Fibroblast of mammary gland (primary cell): ENCODE results near the gene MOCS1.

ENCODE experiments used
- DNase-seq: peaks from one replicate; pipeline ENCODE4 v3.0.0-alpha.2; 2010; ENCODE audit warnings: low read depth
- H3K4me3 ChIP-seq: 2 replicates; pipeline ENCODE4 v1.5.1; 2011; ENCODE audit warnings: low read depth, mild to moderate bottlenecking, low read length, moderate library complexity; ENCODE audit not compliant: control insufficient read depth
- CTCF ChIP-seq: conservative IDR thresholded peaks from 2 replicates; pipeline ENCODE4 v1.5.1; 2011; ENCODE audit warnings: low read depth, low read length, inconsistent platforms; ENCODE audit not compliant: control insufficient read depth, insufficient read depth

The MOCS1 gene

GRCh38 chr6:39907871-39908575 lies 26.2 kb downstream of the MOCS1 start:
- no peak for TF ChIP-seq CTCF
- no peak for DNase-seq
- no peak overlapping the region for H3K4me3 ChIP-seq

- H3K4me3 ChIP-seq: no peak overlapping the region
Measured at GRCh38 chr6:39906318-39906761, 27.9 kb downstream of the MOCS1 start.

GRCh38 chr6:39905640-39905975 lies 28.7 kb downstream of the MOCS1 start:
- DNase-seq: no peak
- no peak for TF ChIP-seq CTCF
- no peak overlapping the region for H3K4me3 ChIP-seq

More at GRCh38 chr6:39906318-39906761, 27.9 kb downstream of the MOCS1 start:
- no peak for TF ChIP-seq CTCF
- no peak for DNase-seq

- no peak for DNase-seq
- no peak for TF ChIP-seq CTCF
- H3K4me3 ChIP-seq: no peak overlapping the region
Measured at GRCh38 chr6:39904946-39905639, 29.2 kb downstream of the MOCS1 start.

GRCh38 chr6:39903656-39904055 lies 30.6 kb downstream of the MOCS1 start:
- no peak overlapping the region for H3K4me3 ChIP-seq
- TF ChIP-seq CTCF: no peak
- no peak for DNase-seq

GRCh38 chr6:39902786-39903465 lies 31.3 kb downstream of the MOCS1 start:
- no peak overlapping the region for H3K4me3 ChIP-seq
- no peak for TF ChIP-seq CTCF
- DNase-seq: no peak
